Endothelial cell of hepatic sinusoid (primary cell): ENCODE results near the gene PKP4.

ENCODE experiments used
- in situ Hi-C: cut with HindIII; loops from 2 replicates; pipeline ENCODE4 v1.10.0; 2017; ENCODE audit warnings: low sequenced_read_pairs

PKP4 gene

DNA sequence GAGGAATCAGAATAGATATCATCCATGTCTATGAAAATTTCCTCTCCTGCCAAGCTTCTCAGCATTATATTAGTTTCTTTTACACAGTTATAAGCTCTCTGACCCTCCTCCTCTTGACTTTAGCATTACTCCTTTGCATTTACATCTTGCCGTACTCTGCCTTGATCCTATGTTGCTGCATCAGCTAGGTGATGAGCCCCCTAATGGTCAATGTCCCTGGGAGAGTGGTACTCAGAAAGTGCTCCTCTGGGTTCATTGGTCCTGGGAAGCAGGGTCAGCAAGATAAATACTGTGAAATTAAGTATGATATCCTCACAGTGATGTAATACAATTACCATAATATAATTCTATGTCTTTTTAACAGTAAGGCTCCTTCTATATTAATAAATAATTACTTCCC lies 74.1 kb downstream of the PKP4 start:
- in situ Hi-C loops, result no loop called here

DNA sequence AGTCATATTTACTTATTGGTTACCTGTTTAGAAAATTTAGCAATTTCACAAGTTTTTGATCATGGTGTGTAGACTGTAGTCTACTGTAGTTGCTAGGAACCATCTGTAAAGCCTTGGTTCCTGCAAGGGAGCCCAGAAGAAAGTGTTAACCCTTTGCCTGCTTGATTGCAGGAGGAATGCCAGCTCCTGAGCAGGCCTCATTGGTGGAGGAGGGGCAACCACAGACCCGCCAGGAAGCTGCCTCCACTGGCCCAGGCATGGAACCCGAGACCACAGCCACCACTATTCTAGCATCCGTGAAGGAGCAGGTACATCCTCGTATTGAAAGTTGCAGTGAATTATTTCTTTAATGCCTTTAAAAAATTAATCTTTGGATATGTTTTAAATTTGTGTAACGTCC lies 76.3 kb downstream of the PKP4 start:
- in situ Hi-C loops, result no loop called here

DNA sequence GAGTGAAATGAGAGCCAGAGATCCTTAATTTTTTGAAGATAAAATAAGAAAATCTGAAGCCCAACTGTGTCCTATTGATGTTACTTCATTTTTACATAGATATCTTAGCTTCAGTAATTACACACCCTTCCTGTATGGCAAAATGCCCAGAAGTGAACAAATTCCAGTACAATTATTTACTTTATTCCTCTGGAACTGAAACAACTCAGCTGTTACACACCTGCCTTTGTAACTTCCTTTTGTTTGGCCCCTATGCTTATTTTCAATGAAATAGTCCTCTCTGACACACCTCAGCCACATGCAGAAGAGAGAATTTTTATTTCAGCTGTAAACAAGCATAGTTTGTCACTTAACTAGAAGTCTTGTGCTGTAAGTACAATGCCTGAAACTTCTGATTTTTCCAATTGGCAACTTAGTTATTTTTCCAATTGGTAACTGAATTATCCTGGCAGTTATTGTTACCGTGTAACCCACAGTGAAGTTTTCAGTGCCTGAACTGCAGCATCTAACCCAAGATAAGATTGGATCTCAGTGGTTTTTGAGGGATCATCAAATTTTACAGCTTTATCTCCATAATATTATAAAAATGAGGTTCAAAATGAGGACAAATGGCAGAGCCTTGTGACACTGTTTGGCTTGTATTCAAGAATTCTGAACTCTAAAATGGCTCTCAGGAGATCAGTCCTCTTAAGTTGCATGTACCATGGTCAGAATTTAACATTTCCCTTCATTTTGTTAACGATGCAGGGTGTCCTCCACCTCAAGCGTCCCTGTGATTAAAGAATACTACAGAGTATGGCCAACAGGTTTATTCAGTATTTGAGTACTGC lies 82.6 kb downstream of the PKP4 start:
- in situ Hi-C loops, result no loop called here

DNA sequence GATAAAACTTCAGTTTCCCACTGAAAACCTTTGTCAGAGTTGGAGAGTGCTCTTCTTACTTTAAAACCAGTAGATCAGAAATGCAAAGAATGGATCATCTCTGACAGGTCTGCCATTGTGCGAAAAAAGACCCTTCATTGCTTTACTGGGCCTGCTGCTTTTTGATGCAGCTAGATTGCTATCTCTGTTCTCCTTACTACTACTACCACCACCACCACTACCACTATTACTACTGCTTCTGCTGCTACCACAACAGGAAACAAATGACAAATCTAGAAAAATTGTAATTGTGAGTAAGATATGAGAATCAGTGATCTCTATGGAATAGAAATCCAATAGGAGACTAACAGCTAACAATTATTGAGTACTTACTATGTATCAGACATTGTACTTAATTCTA lies 85.8 kb downstream of the PKP4 start:
- in situ Hi-C loops, result no loop called here

DNA sequence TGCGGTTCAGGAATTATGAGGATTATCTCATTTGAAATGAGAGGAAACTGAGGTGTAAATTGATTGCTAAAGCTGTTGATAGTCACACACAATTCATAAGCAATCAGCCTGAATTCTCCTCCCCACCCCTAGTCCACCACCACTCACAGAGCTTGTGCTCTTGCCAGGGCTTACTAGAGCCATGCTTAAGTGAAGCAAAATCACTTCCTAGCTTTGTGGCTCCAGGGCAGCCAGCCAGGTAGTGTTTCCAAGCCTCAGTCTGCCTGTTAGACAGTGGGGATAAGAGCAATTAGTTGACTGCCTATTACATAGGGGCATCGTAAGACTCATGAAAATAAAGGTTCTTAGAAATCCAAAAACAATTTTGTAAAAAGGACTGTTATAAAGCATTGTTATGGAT lies 87.2 kb downstream of the PKP4 start:
- in situ Hi-C loops, result no loop called here

DNA sequence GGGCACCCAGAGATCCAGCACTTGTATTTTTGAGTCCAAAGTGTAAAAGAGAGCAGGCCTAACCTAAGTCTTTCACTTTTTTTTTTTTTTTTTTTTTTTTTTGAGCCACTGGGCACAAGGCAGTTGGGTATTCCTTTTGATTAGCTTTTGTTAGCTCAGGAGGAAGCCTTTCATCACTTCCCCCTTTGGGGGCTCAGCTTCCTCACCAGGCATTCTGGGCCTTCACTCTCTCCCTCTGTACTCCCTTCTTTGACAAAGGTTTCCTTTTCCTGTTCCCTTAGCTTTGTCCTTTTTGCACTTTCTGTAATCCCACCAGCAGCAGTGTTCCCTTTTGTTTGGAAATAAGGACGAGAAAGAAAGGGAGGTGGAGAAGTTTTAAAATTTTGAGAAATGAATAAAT lies 88.2 kb downstream of the PKP4 start:
- in situ Hi-C loops, result no loop called here

DNA sequence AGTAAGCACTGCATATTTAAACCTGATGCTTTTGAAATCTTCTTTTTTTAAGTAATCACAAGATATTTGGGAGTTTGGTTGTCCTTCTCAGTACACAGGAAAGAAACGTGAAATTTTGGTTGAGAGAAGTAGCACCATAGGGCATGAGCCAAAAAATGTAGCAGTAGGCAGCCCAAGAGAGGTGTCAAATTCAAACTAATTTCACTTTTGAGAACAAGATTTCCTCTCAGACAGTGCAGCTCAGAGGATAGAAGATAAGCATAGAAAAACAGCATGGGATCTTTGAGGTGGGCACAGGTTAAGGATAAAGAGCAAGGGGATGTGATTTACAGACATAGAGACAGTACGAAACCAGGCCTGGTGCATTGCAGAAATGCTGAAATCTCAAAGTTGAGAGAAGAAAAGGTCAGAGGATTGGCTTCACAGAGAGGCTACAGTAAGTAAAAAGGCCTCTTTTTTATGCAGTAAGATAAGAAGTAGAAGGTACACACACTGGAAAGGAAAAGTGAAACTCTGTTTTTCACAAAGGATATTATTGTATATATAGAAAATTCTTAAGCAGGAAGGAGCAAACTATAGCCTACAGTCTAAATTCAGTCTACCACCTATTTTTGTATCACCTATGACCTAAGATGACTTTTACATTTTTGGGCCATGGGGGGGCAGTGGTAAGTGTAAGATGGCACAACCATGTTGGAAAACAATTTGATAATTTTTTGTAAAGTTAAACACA lies 89.8 kb downstream of the PKP4 start:
- in situ Hi-C loops, result no loop called here

DNA sequence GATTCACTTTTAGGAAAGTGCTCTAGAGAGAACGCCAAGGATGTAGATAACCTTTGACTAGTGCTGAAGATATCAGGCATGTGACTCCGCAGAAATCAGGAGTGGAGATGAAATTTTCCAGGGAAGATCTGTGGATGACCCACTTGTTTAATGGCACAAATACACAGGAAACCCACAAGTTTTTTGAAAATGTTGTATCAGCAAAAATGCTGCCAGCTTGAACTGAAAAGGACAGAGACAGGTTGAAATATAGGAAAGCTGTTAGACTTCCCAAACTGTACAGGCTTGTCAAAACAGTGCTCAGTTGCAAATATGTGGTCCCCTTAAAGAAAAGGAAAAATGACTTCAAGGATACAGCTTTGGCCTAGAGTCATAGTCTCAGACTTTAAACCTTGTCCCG lies 96.5 kb downstream of the PKP4 start:
- in situ Hi-C loops, result no loop called here

DNA sequence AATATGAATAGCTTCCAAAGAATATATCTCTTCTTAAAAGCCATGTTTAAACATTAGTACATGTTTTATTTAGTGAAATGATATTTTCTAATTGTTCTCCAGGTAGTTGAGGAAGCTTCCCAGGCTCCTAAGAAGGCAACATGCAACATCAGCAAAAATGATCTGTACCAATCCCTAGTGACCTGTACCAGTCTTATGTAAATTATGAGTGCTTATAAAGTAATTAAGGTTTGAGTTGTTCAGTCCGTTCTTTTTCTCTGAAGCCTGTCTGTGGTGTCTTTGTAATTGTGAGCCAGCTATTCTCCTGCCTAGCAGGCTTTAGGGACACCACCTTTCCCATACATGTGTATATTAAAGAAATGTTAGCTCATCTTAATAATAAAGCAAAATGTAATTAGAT lies 98.2 kb downstream of the PKP4 start:
- in situ Hi-C loops, result loop anchor here (5.0 kb wide), 1 partner anchor 62 kb away; no protein-coding TSS in a partner anchor

DNA sequence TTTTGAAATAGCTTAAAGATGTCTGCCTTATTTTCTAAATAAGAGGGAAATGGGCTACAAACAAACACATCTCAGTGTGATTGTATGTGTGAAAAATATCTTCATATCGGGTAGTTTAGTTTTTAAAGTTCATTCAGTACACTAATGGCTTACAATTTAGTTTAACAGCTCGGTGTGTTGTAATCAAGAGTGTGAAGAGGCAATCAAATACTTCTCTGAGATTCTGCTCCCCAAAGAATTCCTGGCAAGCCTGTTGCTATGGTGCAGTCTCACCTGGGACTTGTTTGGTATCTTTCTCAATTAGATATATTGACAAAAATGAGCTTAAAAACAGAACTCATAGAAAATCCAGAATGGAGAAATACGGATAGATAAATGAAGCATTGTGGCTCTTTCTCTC lies 99.4 kb downstream of the PKP4 start:
- in situ Hi-C loops, result loop anchor here (5.0 kb wide), 1 partner anchor 61 kb away; no protein-coding TSS in a partner anchor

DNA sequence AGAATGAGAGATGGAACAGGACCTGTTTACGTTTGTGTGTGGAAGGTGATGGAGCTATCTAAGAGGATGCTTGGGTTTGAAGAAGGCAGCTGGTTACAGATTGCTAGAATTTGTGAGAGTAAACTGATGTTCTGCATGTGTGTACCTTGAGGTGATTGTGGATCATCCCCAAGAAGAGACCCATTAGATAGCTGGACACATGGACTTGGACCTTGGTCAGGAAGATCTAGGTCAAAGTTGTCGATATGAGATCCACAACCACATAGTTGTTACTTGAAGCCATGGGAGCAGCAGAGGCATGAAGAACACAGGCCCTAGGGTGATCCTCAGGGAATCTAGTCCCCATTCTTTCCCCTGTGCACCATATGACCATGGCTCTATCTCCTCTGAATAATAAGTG lies 101.0 kb downstream of the PKP4 start:
- in situ Hi-C loops, result loop anchor here (5.0 kb wide), 1 partner anchor 60 kb away; no protein-coding TSS in a partner anchor

DNA sequence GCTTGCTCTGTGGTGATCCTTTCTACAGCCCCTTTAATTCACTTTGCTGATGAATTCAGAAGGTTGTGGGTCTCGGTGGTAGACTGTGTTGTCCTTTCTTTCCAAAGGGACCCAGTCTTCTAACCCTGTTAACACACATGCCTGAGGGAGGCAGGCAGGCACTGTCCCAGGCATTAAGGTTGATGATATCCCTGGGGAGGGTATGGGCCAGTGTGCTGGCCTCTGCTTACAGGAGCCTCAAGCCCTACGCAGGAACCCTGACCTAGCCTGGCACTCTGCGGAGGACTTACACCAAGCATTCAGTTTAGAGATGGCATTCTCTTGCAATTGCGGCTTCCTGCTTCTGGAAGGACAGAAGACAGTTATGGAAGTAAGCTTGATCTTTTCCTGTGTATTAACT lies 102.5 kb downstream of the PKP4 start:
- in situ Hi-C loops, result loop anchor here (5.0 kb wide), 1 partner anchor 58 kb away; no protein-coding TSS in a partner anchor

DNA sequence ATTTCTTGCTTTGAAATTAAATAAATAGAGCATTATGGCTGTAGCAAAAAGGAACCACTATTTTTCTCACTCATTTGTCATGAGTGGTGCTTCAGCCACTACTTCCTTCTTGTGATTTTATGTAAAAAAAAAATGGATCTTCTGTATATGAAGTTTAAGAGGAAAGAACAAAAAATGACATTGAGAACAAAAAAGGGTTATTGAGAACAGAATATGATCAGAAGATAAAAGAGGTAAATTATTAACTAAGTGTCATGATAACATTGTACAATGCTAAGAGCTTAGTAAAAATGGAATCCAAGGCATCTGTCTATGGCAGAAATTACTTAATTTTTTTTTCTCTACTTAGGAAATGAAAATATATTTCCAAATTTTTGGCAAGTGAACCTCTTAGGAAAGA lies 103.5 kb downstream of the PKP4 start:
- in situ Hi-C loops, result no loop called here

DNA sequence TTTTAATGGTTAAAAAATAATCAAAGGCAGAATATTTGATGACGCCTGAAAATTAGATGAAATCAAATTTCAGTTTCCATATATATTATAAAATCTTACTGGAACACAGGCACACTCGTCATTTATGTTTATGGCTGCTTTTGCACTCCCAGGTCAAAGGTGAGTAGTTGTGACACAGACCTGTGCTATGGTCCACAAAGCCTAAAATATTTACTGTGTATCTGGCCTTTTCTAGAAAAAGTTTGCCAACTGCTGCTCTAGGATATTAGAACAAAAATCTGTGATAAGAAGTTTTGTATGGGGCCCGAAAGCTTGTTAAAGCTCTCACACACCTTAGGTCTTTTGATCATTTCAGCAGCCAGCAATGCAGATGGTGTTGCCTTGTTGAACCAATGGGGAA lies 104.3 kb downstream of the PKP4 start:
- in situ Hi-C loops, result no loop called here

DNA sequence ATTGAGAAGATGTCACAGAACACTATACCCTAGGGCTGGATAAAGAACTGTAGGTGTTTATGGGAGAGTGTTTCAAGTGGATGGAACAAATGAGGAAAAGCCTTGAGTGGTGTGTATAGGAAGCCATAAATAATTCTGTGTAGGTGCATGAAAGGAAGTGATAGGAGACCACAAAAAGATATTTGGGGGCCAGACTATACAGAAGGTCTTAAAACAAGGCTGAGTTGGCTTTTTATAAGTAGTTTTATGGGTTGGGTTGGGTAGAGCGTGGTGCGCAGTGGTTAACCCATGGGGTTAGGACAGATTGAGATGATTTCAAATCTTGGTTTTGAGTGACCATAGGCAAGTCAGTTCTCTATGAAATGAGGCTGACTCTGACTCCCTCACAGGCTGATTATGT lies 110.5 kb downstream of the PKP4 start:
- in situ Hi-C loops, result no loop called here

DNA sequence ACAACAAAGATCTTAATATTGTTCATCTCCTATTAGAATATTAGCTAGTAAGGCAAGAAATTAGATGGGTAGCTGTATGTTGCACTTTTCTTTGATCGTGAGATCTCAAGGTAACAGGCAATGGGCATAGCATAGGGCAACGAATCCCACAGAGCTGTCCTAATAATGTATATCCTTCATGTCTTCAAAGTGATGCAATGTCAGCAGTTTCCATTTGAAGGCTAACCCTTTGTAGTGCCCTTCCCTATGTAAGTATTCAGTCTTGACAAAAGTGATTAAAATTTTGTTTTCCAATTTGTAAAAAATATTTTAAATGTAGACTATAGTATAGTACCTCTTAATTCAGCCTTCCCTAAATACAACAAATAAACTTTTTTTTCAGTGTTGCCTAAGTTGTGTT lies 112.5 kb downstream of the PKP4 start:
- in situ Hi-C loops, result no loop called here

DNA sequence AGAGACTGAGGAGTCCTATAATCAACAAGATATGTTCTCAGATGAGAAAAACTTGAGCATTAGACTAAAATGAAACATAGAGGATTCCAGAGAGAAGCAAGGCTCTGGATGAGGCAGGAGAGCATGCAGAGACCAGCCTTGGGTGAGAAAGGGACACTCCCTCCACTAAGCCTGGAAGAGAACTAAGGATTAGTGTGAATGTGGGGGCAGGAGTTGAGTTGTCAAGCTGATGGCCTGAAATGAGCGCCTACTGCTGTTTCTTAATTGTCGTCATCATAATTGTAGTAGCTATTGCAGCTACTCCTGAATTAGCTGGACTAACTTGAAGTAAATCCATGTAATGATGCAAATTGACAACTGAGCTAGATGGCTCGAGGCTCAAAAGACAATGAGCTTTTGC lies 114.1 kb downstream of the PKP4 start:
- in situ Hi-C loops, result loop anchor here (5.0 kb wide), 1 partner anchor 86 kb away; no protein-coding TSS in a partner anchor

DNA sequence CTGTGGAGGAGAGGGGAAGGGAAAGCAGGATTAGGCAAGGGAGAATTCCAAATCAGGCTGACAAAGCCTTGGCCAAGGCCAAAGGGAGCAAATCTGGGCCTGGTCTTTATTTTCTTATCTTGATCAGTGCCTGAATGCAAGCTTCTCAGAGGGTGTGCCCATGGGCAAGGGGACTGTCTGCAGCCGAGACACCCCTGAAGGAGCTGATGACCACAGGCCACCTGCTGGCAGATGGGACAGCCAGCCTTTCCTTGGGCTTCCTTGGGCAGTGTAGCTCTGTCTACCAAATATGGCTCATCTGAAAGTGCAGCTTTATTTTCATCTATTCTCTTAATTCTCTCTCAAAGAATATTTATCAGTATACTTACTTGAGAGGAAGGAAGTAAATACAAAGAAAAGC lies 117.0 kb downstream of the PKP4 start:
- in situ Hi-C loops, result loop anchor here (5.0 kb wide), 1 partner anchor 84 kb away; no protein-coding TSS in a partner anchor

DNA sequence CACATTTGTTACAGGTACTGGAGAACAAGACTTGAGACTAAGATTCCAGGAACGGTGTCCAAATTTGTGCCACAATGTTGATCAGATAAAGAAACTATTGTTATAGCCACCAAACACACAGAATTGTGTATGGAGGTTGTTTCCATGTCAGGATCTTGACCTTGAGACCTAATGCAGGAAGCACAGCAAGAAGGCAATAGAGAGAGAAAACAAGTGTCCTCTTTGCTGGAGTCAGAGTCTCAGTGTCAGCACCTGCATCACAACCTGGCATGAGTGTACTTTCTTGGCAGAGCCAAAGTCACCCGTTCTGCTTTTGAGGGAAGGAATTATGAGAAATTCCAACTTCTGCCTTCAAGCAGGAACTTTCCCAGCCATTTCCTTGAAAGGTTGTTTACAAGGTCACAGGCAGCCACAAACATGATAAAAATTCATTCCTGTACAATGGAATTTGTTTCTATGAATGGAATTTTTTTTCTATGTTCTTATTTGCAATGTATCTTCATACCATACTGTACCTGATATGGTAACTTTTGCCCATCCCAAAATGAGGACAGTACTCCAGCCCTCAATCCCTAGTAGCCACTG lies 118.4 kb downstream of the PKP4 start:
- in situ Hi-C loops, result no loop called here

DNA sequence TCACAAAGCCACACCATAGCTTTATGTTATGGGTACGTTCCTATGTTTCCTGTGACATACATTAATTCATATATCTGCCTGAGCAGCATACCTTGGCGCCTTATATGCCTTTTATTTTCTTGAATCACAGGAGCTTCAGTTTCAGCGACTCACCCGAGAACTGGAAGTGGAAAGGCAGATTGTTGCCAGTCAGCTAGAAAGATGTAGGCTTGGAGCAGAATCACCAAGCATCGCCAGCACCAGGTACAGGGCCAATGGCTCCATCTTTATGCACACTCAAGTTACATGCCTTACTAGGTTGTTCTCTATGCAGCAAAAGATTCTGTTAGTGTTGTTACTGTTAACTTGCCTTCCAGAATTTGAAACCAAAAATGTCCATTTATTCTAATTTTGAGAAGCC lies 120.4 kb downstream of the PKP4 start:
- in situ Hi-C loops, result no loop called here

DNA sequence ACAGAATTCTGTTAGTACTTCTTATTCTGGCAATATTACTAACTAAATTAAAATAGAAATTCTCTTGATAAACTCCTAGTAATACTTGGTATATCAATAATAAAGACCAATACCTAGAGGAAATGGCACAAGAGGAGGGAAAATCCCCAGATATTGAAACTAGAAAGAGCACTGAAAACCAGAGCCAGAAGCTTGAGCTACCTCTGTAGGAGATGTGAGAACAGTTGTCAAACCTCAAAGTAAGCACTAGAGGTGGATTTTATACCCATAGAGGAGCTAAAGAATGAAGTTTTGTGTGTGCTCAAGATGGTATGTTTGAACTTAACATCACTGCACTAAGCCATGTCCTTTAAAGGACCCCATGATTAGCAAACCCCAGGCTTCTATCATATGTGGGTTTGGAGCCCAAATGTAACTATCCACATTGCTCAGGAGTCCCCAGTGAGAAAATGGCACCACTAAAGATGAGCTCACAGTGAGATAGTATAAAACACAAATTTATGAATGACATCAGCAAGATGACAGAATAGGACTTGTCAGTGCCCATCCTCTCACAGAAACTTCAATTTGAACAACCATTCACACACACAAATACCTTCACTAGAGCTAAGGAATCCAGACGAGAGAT lies 122.1 kb downstream of the PKP4 start:
- in situ Hi-C loops, result no loop called here
